ENCODE data around the gene FAM32A.

DNA sequence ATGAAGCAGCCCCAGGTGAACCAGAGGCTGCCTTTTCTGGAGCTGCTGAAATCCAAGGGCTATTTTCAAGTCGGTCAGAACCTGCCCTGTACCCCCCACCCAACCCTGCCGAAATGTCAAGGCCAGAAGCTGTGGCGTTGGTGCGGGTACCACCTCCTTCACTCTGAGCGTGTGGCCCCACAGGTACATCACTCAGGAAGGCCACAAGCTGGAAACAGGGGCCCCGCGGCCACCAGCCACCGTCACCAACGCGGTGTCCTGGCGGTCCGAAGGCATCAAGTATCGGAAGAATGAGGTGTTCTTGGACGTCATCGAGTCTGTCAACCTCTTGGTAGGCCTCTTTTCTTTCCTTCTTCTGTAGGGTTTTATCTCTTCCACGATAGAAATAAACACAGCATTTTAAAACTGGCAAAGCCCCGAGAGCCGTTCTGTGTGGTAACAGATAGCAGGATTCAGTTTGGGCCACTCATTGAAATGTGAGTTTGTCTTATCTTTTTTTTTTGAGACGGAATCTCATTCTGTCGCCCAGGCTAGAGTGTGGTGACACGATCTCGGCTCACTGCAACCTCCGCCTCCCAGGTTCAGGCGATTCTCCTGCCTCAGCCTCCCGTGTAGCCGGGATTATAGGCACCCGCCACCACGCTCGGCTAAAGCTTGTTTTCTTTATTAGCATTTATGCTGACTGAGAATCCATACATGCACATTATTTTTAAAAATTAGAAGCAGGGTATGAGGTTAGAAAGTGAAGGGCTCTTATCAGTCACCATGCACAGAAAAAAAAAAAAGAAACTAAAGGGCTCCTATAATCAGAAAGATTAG is 23.8 kb downstream of the FAM32A start:
- TF ChIP-seq, protein P1, sequence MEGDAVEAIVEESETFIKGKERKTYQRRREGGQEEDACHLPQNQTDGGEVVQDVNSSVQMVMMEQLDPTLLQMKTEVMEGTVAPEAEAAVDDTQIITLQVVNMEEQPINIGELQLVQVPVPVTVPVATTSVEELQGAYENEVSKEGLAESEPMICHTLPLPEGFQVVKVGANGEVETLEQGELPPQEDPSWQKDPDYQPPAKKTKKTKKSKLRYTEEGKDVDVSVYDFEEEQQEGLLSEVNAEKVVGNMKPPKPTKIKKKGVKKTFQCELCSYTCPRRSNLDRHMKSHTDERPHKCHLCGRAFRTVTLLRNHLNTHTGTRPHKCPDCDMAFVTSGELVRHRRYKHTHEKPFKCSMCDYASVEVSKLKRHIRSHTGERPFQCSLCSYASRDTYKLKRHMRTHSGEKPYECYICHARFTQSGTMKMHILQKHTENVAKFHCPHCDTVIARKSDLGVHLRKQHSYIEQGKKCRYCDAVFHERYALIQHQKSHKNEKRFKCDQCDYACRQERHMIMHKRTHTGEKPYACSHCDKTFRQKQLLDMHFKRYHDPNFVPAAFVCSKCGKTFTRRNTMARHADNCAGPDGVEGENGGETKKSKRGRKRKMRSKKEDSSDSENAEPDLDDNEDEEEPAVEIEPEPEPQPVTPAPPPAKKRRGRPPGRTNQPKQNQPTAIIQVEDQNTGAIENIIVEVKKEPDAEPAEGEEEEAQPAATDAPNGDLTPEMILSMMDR (IDR thresholded peaks at IDR 0.05): no peak
- no peak for TF ChIP-seq EP300 (IDR thresholded peaks at IDR 0.05)

All from tibial nerve (tissue), 4 donors.